Medulla oblongata (tissue), 1 donor: ENCODE data around the gene CTTN.
"Not testable (repeated sequence)": the region's sequence is repeated elsewhere in the genome, so short reads cannot be mapped to it uniquely, and the experiment has no call there.

Source experiments
- DNase-seq: peaks from one replicate; pipeline ENCODE4 v3.0.0-alpha.2; 2015; ENCODE audit errors: extremely low spot score

Gene CTTN

DNA sequence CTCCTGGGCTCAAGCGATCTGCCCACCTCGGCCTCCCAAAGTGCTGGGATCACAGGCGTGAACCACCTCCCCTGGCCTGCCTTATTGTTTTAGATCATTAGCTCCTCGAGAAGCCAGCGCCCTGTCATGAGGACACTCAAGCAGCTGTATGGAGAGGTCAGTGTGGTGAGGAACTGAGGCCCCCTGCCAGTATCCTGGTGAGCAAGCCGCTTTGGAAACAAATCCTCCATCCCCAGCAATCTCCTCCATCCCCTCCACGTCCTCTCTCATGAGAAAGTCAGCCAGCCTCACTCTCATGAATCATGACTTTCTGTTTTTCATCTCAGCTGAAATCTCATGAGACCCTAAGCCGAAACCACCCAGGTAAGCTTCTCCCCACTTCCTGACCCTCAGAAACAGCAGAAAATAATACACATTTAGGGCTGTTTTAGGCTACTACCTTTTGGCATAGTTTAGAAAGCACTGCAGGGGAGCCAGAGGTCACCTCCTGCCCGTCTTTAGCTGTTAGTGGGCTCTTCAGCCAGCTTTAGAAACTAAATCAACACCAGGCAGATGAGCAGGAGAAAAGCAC is 56.0 kb downstream of the CTTN start:
- DNase-seq = no peak

DNA sequence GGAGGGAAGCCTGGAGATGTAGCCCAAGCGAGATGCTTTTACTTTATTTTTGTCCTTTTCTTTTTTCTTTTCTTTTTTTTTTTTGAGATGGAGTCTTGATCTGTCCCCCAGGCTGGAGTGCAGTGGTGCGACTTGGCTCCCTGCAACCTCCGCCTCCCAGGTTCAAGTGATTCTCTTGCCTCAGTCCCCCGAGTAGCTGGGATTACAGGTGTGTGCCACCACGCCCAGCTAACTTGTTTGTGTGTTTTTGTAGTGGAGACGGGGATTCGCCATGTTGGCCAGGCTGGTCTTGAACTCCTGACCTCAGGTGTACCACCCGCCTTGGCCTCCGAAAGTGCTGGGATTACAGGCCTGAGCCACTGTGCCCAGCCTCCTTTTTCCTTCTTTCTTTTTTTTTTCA is 56.5 kb downstream of the CTTN start:
- not testable (repeated sequence) for DNase-seq

DNA sequence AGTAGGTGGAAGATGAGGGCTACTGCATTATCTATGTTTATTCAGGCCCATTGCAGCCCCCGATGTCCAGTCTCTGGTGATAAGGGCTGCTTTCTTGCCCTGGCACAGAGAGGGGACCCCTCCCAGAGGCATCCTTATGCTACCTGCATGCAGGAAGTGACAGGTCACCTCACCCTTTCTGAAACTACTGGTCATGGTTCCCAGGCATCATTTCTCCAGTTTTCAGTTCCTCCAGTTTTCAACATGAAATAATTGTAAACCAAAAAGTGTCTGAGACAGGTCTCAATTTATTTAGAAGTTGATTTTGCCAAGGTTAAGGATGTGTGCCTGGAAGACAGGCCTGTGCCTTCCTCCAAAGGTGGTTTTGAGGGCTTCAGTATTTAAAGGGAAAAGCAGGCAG is 57.0 kb downstream of the CTTN start:
- no peak for DNase-seq

DNA sequence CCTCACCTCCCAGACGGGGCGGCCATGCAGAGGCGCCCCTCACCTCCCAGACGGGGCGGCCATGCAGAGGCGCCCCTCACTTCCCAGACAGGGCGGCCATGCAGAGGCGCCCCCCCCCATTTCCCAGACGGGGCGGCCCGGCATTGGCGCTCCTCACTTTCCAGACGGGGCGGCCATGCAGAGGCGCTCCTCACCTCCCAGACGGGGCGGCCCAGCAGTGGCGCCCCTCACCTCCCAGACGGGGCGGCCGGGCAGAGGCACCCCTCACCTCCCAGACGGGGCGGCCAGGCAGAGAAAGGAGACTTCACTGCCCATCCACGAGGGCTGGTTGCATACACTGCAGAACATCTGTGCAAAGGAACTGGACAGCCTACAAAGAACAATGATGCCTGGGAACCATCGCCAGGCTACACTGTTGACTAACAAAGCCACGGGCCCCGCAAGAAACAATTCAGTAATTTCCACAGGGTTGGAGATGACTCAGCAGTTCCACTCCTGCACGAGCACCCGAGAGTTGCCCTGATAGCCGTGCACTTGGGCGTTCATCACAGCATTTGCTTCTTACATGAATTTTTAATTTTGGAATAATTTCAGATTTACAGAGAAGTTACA is 58.7 kb downstream of the CTTN start:
- peak; percentile 63 for DNase-seq

DNA sequence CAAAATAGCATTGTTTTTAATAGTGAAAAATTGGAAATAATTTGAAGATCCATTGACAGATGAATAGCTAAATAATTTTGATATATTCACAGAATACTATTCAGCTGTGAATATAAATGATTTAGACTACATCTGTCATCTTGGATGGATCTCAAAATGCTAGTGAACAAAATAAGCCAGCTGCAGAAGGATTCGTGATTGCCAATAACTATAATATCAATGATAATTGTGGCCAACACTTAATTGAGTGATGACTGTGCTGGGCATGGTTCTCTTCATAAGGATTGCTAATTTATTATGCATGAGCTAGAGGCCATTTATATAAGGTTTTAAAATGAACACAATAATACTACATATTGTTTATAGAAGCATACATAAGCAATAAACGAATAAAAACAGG is 60.4 kb downstream of the CTTN start:
- no peak for DNase-seq

DNA sequence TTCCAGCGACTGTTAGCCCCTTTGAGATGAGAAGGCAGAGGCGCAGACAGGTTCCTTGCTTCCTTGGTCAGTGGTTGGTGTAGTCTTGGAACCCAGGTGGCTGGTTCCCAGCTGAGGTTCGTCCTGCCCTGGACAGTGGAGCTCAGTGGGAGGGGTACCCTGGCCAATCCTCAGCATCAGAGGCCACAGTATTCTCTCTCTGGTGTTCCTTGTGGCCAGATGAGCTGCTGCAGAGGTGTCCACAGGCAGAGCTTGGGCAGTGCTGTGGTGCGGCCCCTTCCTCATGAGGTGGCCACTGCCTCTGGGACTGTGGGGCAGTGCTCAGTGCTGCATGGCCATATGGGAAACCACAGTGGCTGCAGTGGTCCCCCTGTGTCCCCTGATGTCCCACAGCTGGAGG is 61.8 kb downstream of the CTTN start:
- no peak for DNase-seq

DNA sequence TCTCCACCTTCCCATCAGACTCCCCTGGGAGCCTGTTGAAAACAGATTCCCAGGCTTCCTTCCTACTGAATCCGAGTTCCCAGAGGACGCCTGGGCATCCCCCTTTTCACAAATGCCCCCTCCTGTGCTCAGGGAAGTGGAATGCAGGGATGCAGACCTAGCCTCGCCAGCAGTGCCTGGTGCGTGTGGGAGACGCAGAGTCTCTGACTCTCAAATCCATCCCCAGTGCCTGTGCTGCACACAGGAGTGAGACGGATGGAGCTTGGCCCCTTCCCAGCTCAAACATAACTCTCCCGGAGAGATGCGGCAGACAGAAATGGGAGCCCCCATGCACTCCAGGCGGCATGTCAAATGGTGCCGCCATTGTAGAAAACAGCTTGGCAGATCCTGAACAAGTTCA is 62.6 kb downstream of the CTTN start:
- DNase-seq = no peak

DNA sequence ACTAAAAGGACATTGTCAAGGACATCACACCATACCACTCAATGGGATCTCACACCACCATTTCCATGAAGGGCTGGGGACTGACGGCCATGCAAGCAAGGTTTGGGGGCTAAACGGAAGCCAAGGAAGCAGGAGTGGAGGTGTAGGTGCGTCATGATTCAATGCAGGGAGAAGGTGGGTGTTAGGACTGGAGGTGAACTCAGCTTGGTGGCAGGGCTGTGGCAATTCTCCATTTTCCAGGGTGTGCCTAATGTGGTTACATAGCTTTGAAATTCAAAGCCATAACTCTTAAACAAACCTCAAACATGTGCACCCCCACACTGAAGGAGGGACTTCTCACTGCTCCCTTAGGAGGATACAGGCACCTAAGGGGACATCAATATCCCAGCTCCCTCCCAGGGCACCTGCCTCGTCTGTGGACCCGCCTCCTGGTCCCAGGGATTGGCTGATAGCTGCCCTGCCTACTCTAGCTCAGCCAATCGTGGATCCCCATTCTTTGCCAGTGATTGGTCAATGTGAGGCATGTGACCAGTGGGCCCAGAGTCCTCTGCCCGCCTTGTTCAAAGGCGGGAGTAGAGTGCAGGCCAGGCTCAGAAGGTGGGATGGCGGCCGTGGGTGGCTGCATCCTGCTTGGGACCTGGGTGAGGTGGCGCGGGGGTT is 64.6 kb downstream of the CTTN start:
- no peak for DNase-seq

DNA sequence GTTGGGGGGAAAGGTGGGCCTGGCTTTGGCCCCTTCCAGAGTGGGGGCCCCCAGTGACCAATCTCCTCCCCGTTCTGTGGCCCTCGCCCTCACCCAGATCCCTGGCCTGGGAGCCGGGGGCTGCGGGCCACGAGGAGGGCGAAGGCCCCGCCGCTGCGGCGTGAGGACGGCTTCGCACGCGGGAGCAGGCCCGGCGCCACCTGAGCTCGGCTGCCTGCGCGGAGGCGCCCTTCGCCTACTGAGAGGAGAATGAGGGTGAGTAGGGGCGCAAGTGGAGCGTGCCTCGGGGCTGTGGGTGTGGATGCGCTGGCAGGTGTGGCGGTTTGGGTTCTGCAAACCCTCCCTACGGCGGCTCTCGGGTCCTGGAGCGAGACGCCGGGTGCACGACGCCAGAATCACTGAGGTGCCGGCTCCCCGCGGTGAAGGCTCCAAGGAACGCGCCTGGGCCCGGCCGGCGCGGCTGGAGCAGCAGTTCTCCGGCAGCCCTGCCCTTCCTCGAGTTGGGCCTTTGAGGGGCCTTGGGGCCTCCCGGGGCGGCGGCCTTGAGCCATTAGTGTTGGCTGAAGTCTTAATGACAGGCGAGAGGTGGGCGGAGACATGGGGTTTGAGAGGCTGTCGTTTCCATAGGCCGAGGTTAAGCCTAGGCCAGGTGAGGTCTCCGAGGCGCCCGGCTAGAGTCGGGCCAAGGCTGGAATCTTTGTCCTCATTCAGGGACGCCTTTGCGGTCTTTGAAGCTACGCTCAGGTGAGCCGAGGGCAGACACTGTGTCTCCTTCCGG is 65.3 kb downstream of the CTTN start:
- DNase-seq = no peak

DNA sequence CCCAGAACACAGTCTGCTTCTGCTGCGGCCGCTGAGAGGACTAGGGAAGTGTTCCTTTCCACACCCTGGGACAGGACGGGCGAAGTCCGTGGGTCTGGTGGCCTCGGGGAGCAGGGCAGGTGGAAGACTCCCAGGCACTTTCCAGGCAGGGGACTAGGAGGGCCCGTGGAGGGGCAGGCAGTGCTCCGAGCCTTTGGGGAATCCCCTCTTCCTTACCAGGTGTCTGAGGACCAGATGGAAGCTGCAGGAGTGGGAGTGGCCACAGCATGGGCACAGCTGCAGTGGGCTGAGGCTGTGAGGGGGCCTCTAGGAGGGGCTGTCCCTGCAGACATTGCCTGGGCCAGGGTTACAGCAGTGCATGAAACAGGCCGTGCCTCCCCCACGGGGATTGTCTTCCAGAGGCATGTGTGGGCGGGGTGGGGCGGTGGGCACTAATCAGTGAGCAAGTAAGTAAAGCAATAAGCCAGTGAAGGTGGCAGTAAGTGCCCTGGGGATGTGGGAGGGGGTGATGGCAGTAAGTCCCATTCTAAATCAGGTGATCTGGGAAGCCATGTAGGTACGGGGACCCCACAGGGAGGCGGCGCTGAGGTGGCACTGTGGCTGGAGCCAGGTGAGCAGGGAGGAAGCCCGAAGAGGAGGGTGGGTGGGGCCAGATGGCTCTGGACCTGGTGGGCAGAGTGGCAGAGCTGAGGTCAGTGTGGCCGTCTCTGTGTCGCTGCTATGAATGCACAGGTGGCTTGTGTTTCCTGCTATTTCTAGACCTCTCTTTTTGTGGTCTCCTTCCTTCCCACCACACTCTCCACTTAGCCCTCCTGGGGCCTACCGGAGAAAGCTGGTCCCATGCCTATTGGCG is 66.4 kb downstream of the CTTN start:
- no peak for DNase-seq

DNA sequence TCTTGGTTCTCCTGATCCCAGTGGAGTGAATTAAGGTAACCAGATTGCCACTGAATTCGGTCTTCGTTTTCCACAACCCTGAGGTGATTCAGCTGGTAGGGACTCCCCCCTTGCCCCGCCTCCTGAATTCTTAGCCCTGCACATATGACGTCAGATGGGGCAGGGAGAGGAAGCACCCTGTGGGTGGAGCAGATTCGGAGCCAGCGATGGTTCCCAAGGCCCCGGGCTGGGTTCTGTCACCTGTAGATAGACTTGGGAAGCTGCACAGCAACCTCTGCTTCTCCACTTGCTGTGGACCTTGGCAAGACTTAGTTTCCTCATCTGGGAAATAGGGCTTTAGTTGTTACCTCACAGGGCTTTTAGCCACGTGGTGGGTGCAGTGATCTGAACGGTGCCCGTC is 67.8 kb downstream of the CTTN start:
- no peak for DNase-seq

DNA sequence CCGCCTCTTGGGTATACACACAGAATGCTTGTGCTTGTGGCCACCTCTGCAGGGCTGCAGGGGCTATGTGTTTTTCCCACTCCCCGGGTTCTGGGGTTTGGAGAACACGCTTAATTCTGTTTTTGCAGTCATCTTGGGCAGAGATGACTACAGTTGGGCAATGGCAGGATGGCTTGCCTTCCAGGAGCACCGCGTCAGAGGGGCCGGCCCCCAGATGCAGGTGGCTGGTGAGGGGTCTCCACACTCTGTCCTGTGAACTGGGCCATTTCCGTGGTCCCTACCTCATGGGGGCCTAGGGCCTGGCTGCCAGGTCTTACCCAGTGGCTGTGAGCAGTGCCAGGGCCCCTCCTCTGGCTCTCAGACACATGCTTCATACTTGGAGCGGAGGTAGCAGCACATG is 68.3 kb downstream of the CTTN start:
- no peak for DNase-seq

DNA sequence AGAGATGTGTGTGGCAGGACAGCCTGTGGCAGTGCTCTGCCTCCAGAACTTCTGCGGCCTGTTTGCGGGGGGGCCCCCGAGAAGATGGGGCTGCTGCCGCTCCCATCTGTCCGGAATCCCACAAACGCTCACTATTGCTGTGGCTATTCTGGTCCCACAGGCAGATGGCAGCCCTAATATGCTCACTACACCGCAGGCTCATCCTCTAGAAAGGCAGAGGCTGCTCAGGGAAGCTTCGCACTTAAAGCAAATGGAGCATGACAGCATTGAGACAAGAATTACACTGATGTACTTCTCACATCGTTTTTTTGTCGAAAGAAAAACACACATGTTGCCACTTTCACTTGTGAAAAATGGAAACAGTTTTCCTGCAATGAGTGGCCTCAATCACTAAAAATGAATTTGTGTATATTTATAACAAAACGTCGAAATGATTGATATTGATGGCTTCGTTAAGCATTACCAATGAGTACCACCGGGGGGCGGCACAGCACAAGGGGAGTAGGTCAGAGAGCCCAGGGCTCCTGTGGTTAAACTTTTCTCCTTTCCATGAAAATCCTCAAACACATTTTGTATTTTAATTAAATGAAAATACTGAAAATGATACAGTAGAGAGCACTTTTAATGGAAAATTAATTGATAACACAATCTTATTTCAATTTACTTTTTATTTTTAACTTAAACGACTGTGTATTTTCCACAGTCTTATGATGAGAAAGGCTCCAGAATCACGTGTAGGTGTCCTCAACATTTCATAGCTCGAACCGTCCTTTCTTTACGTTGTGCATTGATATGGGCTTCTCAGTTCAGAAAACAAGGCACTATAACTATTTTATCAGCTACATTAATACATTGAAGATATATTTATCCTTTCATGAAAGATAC is 69.1 kb downstream of the CTTN start:
- peak; percentile 80 for DNase-seq

DNA sequence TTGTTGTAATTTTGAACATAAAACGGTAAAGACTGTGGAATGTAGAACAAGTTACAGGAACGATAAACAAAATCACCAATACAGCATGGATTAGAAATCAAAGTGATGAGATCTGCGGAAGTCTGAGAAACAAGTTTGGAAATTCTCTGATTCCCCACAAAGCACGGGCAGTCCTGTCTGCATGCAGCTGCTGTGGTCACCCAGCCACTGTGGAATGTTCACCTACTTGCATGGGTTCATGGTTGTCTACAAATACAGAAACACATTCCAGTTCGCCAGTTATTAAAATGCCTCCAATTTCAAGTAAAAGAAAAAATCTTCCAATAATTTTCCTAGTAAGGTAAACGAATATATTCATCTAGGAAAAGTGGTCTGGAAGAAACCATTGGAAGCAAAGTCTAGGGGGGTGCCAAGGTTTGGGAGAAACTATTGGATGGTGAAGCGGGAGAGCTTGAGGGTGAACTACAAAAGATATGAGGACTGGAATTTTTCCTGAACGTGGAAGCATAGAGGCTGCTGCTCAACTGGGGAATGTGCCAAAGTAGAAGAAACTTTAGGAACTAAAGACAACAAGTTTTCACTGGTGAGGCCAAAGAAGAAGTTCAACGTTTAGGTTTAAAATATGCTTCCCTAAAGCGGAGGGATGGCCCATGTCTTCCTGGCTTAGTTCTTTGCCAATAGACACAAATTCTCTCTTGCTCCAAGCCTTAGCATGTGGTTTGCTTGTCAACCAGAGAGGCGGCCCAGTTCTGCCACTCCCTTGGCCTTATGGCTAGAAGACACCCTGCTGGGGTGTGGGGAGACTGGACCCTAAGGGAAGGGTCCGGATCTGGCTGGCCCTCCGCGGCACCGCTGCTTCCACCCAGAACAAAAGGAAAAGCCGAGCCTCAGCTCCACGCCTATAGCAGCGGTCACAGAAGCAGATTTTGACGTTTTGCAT is 70.2 kb downstream of the CTTN start:
- no peak for DNase-seq

DNA sequence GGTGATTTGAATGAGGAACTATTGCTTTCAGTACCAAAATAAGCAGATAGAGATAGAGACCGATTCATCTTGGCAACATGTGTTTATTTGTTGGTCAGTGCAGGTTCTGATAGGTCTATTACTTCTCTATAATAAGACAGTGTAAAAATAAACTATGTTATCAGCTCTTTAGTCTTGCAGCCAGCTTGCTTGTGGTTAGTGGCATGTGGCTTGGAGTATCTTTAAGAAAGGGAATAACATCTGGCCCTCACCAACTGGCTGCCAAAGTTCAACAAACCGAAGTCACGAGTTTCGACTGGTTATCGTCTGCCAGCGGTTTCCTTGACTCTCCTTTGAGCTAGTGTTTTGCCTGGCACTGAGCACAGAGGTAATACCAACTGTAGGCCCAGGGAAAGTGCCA is 71.8 kb downstream of the CTTN start:
- DNase-seq = peak; percentile 44

DNA sequence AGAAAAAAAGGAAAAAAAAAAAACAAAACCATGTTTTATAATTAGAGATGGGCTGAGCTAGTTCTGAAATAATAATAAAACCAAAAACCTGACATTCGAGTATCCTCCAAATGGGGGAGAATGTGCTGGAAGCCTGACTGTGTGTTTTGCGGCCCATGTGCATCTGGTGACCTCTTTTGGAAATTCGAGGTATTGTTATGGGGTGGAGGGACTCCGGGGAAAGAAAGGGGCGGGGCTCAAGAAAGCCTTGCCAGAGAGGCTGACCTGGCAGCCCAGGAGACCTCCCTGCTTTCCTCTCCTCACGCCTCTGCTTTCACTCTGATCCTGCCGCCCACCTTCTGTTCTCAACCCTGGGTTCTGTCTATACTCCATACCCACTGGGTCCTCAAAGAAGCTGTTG is 72.9 kb downstream of the CTTN start:
- DNase-seq = no peak

DNA sequence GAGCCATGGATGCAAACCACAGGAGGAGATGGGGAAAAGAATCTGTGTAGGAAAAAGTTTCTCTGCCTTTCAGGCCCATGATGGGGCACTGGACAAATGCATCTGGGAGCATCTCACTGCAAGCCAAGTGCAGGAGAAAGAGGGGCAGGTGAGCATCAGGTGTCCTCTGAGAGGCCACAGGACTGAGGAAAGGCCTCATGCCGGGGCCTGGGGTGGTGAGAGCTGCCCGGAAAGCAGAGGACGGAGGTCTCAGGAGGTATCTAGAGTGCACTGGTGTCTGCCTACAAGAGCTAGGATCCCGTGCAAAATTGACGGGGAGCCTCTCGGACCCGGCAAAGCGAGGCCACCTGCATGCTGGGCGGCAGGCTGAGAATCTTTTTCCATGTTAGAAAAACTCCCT is 73.9 kb downstream of the CTTN start:
- DNase-seq = no peak

DNA sequence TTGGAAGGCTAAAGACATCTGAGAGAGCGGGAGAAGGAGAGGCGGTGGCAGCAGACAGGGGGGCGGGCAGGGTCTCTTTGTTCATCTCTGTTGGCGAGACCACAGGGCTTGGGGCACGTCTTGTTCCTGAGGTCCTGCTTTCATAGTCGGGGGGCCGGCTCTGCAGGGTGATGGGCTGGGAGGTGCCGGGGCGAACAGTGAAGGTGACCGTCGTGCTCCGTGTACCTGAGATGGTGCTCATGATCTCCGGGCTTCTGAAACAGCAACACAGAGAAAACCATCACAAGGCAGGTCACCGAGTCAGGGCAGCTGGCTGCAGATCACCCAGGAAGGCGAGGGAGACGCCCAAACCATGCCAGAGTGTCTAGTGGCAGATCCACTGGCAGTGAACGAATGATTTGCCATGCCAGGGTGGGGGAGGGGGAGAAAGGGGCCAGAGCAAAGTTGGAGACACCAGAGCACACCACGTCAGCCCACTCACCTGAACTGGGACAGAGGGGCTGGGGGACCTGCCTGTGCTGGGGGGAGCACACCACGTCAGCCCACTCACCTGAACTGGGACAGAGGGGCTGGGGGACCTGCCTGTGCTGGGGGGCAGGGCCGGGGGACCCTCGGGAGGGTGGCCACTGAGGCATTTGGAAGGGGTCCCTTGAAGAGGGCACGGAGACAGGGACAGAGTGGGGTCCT is 75.0 kb downstream of the CTTN start:
- DNase-seq = no peak
